Liver (tissue), 9 donors: Measurements from ENCODE around the gene MFSD11. TPM values are rescaled to one million over a fixed set of nuclear protein-coding genes. Genes with fewer than 3 reads are reported as not detected.

Source experiments
- DNase-seq: peaks from one replicate; pipeline ENCODE4 v3.0.0-alpha.2; 2017; ENCODE audit warnings: low spot score
- H3K27ac ChIP-seq, 2 donors: one replicate each; pipeline ENCODE4 v1.7.0; 2013; ENCODE audit warnings: inconsistent platforms in 2 of 2, low read length in 2 of 2, control low read depth in 1 of 2, low read depth in 1 of 2, mild to moderate bottlenecking in 1 of 2
- H3K27me3 ChIP-seq, 4 donors: one replicate each; pipeline versions ENCODE4 v1.6.1 to v1.7.0; 2013; ENCODE audit warnings: low read length in 3 of 4, inconsistent platforms in 1 of 4, mild to moderate bottlenecking in 1 of 4, moderate library complexity in 1 of 4; ENCODE audit not compliant: control insufficient read depth in 4 of 4, insufficient read depth in 4 of 4
- H3K36me3 ChIP-seq, 4 donors: one replicate each; pipeline versions ENCODE4 v1.6.1 to v1.7.0; 2013; ENCODE audit warnings: low read length in 3 of 4, mild to moderate bottlenecking in 3 of 4, low read depth in 1 of 4, moderate library complexity in 1 of 4; ENCODE audit not compliant: control insufficient read depth in 4 of 4, insufficient read depth in 3 of 4
- H3K4me1 ChIP-seq, 4 donors: one replicate each; pipeline versions ENCODE4 v1.6.1 to v1.7.0; 2013; ENCODE audit warnings: low read length in 3 of 4, mild to moderate bottlenecking in 3 of 4, moderate library complexity in 1 of 4; ENCODE audit not compliant: control insufficient read depth in 4 of 4, insufficient read depth in 4 of 4
- H3K4me3 ChIP-seq, 3 donors: one replicate each; pipeline versions ENCODE4 v1.6.1 to v1.7.0; 2013; ENCODE audit warnings: low read length in 3 of 3, control low read depth in 1 of 3, low read depth in 1 of 3, mild to moderate bottlenecking in 1 of 3
- H3K9ac ChIP-seq, 2 donors: one replicate each; pipeline ENCODE4 v1.7.0; 2013; ENCODE audit warnings: low read length in 2 of 2, mild to moderate bottlenecking in 2 of 2, moderate library complexity in 2 of 2, control low read depth in 1 of 2, low read depth in 1 of 2
- H3K9me3 ChIP-seq, 4 donors: one replicate each; pipeline versions ENCODE4 v1.6.1 to v1.7.0; 2013; ENCODE audit warnings: low read length in 3 of 4; ENCODE audit not compliant: control insufficient read depth in 4 of 4
- FOXA1 ChIP-seq: IDR thresholded peaks from 2 replicates; pipeline ENCODE4 v1.6.1; 2016; ENCODE audit warnings: antibody characterized with exemption
- FOXA2 ChIP-seq: IDR thresholded peaks from 2 replicates; pipeline ENCODE4 v1.6.1; 2016; ENCODE audit warnings: antibody characterized with exemption
- GABPA ChIP-seq, 2 donors: IDR thresholded peaks in 1 of 2; conservative IDR thresholded peaks in 1 of 2; 2 replicates each; pipeline ENCODE4 v1.6.1; 2016; ENCODE audit warnings: antibody characterized with exemption in 2 of 2, mild to moderate bottlenecking in 1 of 2, moderate library complexity in 1 of 2
- HNF4A ChIP-seq, 2 donors: conservative IDR thresholded peaks; 2 replicates each; pipeline ENCODE4 v1.6.1; 2016; ENCODE audit warnings: antibody characterized with exemption in 2 of 2, mild to moderate bottlenecking in 2 of 2
- HNF4G ChIP-seq: IDR thresholded peaks from 2 replicates; pipeline ENCODE4 v1.6.1; 2016; ENCODE audit warnings: antibody characterized with exemption
- JUND ChIP-seq, 2 donors: IDR thresholded peaks; 2 replicates each; pipeline ENCODE4 v1.6.1; 2016; ENCODE audit warnings: antibody characterized with exemption in 2 of 2
- NR2F2 ChIP-seq: IDR thresholded peaks from 2 replicates; pipeline ENCODE4 v1.6.1; 2016; ENCODE audit warnings: antibody characterized with exemption
- RAD21 ChIP-seq, 2 donors: IDR thresholded peaks; 2 replicates each; pipeline ENCODE4 v1.6.1; 2016; ENCODE audit warnings: antibody characterized with exemption in 2 of 2, mild to moderate bottlenecking in 2 of 2
- RXRA ChIP-seq, 2 donors: IDR thresholded peaks; 2 replicates each; pipeline ENCODE4 v1.6.1; 2017 to 2018; ENCODE audit warnings: antibody characterized with exemption in 2 of 2, mild to moderate bottlenecking in 1 of 2
- SP1 ChIP-seq: IDR thresholded peaks from 2 replicates; pipeline ENCODE4 v1.6.1; 2018; ENCODE audit warnings: antibody characterized with exemption, mild to moderate bottlenecking
- TAF1 ChIP-seq: conservative IDR thresholded peaks from 2 replicates; pipeline ENCODE4 v1.6.1; 2016; ENCODE audit warnings: antibody characterized with exemption, mild to moderate bottlenecking
- YY1 ChIP-seq: IDR thresholded peaks from 2 replicates; pipeline ENCODE4 v1.6.1; 2016; ENCODE audit warnings: antibody characterized with exemption, mild to moderate bottlenecking
- WGBS: extraction: QIAGEN DNeasy Blood & Tissue Kit; methylation state at CpG from one replicate; pipeline ENCODE4 v1.1.7; 2013; 5-methylcytosine and 5-hydroxymethylcytosine counted together
- polyA plus RNA-seq, 2 donors: library from polyadenylated mRNA; stranded (reverse) in 1 of 2; unstranded in 1 of 2; fragments of 200-250 nt in 1 of 2; fragments of >200 nt in 1 of 2; fragmentation: Nextera tagmentation in 1 of 2; extraction: Ambion mirVana in 1 of 2; gene quantifications; one replicate each; pipeline versions ENCODE4 v1.2.1 to v1.2.3, GENCODE V29; 2013 to 2015
- total RNA-seq, 2 donors: library from RNA; depleted of rRNA; stranded (reverse); fragments of >200 nt; gene quantifications; one replicate each; pipeline ENCODE4 v1.2.3, GENCODE V29; 2014
- TF ChIP-seq, protein P1 (sequence below): IDR thresholded peaks from 2 replicates; pipeline ENCODE4 v1.6.1; 2016; ENCODE audit warnings: antibody characterized with exemption
- TF ChIP-seq, protein P2 (sequence below): IDR thresholded peaks from 2 replicates; pipeline ENCODE4 v1.6.1; 2016; ENCODE audit warnings: antibody characterized with exemption
- TF ChIP-seq, protein P3 (sequence below): IDR thresholded peaks from 2 replicates; pipeline ENCODE4 v1.6.1; 2016; ENCODE audit warnings: antibody characterized with exemption
- TF ChIP-seq, protein P4 (sequence below): fragments of 150-350 bp; IDR thresholded peaks from 2 replicates; pipeline ENCODE4 v1.5.1; 2017; ENCODE audit warnings: improper control_type of control experiment, low read depth, low read length; ENCODE audit not compliant: missing input control
- TF ChIP-seq, protein P5 (sequence below): IDR thresholded peaks from 2 replicates; pipeline ENCODE4 v1.6.1; 2016; ENCODE audit warnings: antibody characterized with exemption, mild to moderate bottlenecking
- donor health status: healthy.
- donor health status: healthy.
- donor health status: healthy.
- donor health status: healthy.
- donor health status: healthy.

MFSD11 gene
- total and polyA plus RNA-seq, 4 donors: 8.6 to 26.9 (median 17.5) TPM

DNA sequence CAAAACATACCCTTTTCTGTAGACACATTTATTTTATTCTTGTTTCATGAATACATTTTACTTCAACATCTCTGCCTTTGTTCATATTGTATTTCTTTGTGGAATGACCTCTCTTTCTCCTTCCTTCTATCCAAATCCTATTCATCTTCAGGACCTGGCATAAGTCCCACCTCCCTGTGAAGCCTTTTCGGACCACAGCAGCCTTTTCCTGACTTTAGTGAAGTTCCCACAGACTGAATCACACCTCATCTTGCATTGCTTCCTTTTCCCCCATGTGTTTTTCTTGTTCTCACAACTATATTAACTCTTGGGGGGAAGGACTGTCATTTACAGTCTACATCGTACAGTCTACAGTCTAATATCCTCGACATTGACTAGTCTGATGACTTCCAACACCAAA, 58.2 kb downstream of the MFSD11 start:
- Histone ChIP-seq H3K27ac (no peak overlapping the region), H3K27me3 (no peaks in the 10 kb centered on the region), H3K9ac (no peak overlapping the region), H3K36me3 (no peaks in the 10 kb centered on the region), H3K4me1 (no peaks in the 10 kb centered on the region), H3K4me3 (no peak overlapping the region), H3K9me3 (no peaks in the 10 kb centered on the region)
- DNase-seq: no peak
- TF ChIP-seq, protein P1, sequence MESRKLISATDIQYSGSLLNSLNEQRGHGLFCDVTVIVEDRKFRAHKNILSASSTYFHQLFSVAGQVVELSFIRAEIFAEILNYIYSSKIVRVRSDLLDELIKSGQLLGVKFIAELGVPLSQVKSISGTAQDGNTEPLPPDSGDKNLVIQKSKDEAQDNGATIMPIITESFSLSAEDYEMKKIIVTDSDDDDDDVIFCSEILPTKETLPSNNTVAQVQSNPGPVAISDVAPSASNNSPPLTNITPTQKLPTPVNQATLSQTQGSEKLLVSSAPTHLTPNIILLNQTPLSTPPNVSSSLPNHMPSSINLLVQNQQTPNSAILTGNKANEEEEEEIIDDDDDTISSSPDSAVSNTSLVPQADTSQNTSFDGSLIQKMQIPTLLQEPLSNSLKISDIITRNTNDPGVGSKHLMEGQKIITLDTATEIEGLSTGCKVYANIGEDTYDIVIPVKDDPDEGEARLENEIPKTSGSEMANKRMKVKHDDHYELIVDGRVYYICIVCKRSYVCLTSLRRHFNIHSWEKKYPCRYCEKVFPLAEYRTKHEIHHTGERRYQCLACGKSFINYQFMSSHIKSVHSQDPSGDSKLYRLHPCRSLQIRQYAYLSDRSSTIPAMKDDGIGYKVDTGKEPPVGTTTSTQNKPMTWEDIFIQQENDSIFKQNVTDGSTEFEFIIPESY: no peak
- TF ChIP-seq, protein P2, sequence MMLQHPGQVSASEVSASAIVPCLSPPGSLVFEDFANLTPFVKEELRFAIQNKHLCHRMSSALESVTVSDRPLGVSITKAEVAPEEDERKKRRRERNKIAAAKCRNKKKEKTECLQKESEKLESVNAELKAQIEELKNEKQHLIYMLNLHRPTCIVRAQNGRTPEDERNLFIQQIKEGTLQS: no peak
- TF ChIP-seq NR2F2 (no peak), YY1 (no peak), SP1 (no peak), RAD21 (IDR thresholded peaks at IDR 0.05) (no peak), TAF1 (no peak), RXRA (IDR thresholded peaks at IDR 0.05) (no peak), FOXA1 (no peak), GABPA (IDR thresholded peaks at IDR 0.05 in 1 of 2, conservative IDR thresholded peaks at IDR 0.05 in 1 of 2) (no peak), JUND (IDR thresholded peaks at IDR 0.05) (no peak), HNF4G (no peak)
- TF ChIP-seq, protein P3, sequence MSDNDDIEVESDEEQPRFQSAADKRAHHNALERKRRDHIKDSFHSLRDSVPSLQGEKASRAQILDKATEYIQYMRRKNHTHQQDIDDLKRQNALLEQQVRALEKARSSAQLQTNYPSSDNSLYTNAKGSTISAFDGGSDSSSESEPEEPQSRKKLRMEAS: no peak
- TF ChIP-seq, protein P4, sequence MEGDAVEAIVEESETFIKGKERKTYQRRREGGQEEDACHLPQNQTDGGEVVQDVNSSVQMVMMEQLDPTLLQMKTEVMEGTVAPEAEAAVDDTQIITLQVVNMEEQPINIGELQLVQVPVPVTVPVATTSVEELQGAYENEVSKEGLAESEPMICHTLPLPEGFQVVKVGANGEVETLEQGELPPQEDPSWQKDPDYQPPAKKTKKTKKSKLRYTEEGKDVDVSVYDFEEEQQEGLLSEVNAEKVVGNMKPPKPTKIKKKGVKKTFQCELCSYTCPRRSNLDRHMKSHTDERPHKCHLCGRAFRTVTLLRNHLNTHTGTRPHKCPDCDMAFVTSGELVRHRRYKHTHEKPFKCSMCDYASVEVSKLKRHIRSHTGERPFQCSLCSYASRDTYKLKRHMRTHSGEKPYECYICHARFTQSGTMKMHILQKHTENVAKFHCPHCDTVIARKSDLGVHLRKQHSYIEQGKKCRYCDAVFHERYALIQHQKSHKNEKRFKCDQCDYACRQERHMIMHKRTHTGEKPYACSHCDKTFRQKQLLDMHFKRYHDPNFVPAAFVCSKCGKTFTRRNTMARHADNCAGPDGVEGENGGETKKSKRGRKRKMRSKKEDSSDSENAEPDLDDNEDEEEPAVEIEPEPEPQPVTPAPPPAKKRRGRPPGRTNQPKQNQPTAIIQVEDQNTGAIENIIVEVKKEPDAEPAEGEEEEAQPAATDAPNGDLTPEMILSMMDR: no peak
- TF ChIP-seq, protein P5, sequence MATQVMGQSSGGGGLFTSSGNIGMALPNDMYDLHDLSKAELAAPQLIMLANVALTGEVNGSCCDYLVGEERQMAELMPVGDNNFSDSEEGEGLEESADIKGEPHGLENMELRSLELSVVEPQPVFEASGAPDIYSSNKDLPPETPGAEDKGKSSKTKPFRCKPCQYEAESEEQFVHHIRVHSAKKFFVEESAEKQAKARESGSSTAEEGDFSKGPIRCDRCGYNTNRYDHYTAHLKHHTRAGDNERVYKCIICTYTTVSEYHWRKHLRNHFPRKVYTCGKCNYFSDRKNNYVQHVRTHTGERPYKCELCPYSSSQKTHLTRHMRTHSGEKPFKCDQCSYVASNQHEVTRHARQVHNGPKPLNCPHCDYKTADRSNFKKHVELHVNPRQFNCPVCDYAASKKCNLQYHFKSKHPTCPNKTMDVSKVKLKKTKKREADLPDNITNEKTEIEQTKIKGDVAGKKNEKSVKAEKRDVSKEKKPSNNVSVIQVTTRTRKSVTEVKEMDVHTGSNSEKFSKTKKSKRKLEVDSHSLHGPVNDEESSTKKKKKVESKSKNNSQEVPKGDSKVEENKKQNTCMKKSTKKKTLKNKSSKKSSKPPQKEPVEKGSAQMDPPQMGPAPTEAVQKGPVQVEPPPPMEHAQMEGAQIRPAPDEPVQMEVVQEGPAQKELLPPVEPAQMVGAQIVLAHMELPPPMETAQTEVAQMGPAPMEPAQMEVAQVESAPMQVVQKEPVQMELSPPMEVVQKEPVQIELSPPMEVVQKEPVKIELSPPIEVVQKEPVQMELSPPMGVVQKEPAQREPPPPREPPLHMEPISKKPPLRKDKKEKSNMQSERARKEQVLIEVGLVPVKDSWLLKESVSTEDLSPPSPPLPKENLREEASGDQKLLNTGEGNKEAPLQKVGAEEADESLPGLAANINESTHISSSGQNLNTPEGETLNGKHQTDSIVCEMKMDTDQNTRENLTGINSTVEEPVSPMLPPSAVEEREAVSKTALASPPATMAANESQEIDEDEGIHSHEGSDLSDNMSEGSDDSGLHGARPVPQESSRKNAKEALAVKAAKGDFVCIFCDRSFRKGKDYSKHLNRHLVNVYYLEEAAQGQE: no peak
- 93% methylated on average over 3 of the region's 3 CpGs for WGBS

DNA sequence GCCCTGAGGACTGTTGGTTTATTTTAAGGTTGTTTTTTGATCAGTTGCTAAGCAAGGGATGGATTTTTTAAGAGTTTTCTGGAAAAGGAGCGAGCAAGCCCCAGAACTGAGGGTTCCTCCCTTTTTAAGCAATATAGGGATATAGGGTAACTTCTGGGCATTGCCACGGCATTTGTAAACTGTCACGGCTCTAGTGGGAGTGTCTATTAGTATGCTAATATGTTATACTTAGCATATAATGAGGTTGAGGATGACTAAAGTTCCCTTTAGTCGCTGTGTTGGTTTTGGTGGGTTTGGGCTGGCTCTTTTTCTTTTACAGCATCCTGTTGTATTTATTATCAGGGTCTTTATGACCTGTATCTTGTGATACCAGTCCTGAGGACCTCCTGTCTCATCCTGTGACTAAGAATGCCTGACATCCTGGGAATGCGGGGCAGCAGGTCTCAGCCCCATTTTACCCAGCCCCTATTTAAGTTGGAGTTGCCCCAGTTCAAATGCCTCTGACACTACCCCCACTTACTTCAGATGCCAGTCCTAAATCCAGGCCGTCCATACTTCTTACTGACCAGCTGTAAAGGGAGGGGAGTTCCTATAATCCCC, 59.4 kb downstream of the MFSD11 start:
- Histone ChIP-seq H3K27me3 (no peaks in the 10 kb centered on the region), H3K9ac (no peak overlapping the region), H3K4me1 (no peaks in the 10 kb centered on the region), H3K9me3 (no peaks in the 10 kb centered on the region), H3K27ac (no peak overlapping the region), H3K4me3 (no peak overlapping the region), H3K36me3 (no peaks in the 10 kb centered on the region)
- WGBS: 67% methylated on average over 6 of the region's 6 CpGs
- DNase-seq: no peak
- TF ChIP-seq TAF1 (no peak), HNF4A (conservative IDR thresholded peaks at IDR 0.05) (no peak), YY1 (no peak), FOXA1 (no peak), RAD21 (IDR thresholded peaks at IDR 0.05) (no peak), NR2F2 (no peak), HNF4G (no peak), RXRA (IDR thresholded peaks at IDR 0.05) (no peak), FOXA2 (no peak), SP1 (no peak), JUND (IDR thresholded peaks at IDR 0.05) (no peak)
- TF ChIP-seq, protein P2: no peak
- TF ChIP-seq, protein P3: no peak
- TF ChIP-seq, protein P4: no peak
